ENCODE results near the gene IRAK1.

IRAK1 gene

GRCh38 chrX:153970357-153971123, 49.2 kb downstream of the IRAK1 start:
- peak; percentile 70 for DNase-seq (ENCODE audit: low spot score)

GRCh38 chrX:153969904-153970356, 49.8 kb downstream of the IRAK1 start:
- DNase-seq (ENCODE audit: low spot score): peak; percentile 57

GRCh38 chrX:153969125-153969903, 50.4 kb downstream of the IRAK1 start:
- DNase-seq (ENCODE audit: low spot score): no peak

GRCh38 chrX:153968754-153969124, 51.0 kb downstream of the IRAK1 start:
- DNase-seq (ENCODE audit: low spot score): peak; percentile 4

- no peak for DNase-seq (ENCODE audit: low spot score)
Measured at GRCh38 chrX:153968255-153968654, 51.4 kb downstream of the IRAK1 start.

- DNase-seq (ENCODE audit: low spot score): no peak
Measured at GRCh38 chrX:153967536-153968224, 52.0 kb downstream of the IRAK1 start.

- DNase-seq (ENCODE audit: low spot score): no peak
Measured at GRCh38 chrX:153966841-153967535, 52.7 kb downstream of the IRAK1 start.

GRCh38 chrX:153966283-153966688, 53.4 kb downstream of the IRAK1 start:
- DNase-seq (ENCODE audit: low spot score): peak; percentile 7

GRCh38 chrX:153965406-153965805, 54.3 kb downstream of the IRAK1 start:
- DNase-seq (ENCODE audit: low spot score): no peak

GRCh38 chrX:153964105-153964504, 55.6 kb downstream of the IRAK1 start:
- DNase-seq (ENCODE audit: low spot score): no peak

GRCh38 chrX:153963546-153963945, 56.2 kb downstream of the IRAK1 start:
- DNase-seq (ENCODE audit: low spot score): no peak

GRCh38 chrX:153961292-153961691, 58.4 kb downstream of the IRAK1 start:
- DNase-seq (ENCODE audit: low spot score): no peak

GRCh38 chrX:153960786-153961185, 58.9 kb downstream of the IRAK1 start:
- no peak for DNase-seq (ENCODE audit: low spot score)
